Right lobe of liver (tissue), 4 donors: ENCODE measurements around the gene SLC10A2.

Experiments
- CTCF ChIP-seq, 4 donors: fragments of 200-600 bp in 3 of 4; fragments of 450-650 bp in 1 of 4; IDR thresholded peaks; one replicate each; pipeline versions ENCODE4 v1.5.1 to v1.8.0; 2016 to 2022; ENCODE audit warnings: antibody characterized with exemption in 4 of 4, mild to moderate bottlenecking in 2 of 4
- POLR2A ChIP-seq: fragments of 450-650 bp; IDR thresholded peaks from one replicate; pipeline ENCODE4 v1.6.1; 2017; ENCODE audit warnings: antibody characterized with exemption, mild to moderate bottlenecking
- donor health status: DM: no; HTN: no; CAD: no.
- donor health status: DM: no; HTN: no; CAD: no.
- donor health status: DM: no; HTN: yes; CAD: no.

GRCh38 chr13:103033999-103034398, 32.2 kb downstream of the SLC10A2 start:
- no peak for TF ChIP-seq CTCF (IDR thresholded peaks at IDR 0.05)
- no peak for TF ChIP-seq POLR2A
